HG03575 (cell line): ENCODE measurements around the gene IMPDH1.

Source experiments
- ATAC-seq: cut with Tn5 transposase; IDR thresholded peaks from one replicate; pipeline ENCODE4 v1.9.1; 2021; ENCODE audit not compliant: unreplicated experiment, insufficient number of reproducible peaks, low FRiP score; ENCODE audit errors: extremely low read depth

Gene IMPDH1

DNA sequence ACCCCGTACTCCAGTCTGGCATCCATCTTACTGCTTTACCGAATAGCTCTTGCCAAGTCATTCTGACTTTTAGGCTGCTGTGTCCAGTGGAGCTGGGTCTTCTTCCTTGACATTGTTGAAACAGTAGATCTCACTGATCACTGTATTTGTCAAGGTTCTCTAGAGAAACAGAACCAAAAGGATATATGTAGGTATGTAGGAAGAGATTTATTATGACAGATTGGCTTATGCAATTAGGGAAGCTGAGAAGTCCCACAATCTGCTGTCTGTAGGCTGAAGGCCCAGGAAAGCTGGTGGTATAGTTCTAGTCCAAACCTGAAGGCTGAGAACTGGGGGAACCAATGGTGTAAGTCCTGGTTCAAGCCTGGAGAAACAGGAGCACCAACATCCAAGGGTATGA lies 36.2 kb downstream of the IMPDH1 start:
- ATAC-seq, result no peak

DNA sequence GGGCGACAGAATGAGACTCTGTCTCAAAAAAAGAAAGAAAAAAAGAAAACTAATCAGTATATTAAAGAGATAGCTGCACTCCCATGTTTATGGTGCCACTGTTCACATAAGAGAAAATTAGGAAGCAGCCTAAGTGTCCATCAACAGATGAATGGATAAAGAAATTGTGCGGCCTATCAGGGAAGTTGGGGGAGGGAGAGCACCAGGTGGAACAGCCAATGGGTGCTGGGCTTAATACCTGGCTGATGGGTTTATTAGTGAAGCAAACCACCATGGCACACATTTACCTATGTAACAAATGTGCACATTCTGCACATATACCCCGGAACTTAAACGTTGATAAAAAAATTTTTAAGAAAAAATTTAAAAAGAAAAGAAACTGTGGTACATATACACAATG lies 39.3 kb downstream of the IMPDH1 start:
- no peak for ATAC-seq

DNA sequence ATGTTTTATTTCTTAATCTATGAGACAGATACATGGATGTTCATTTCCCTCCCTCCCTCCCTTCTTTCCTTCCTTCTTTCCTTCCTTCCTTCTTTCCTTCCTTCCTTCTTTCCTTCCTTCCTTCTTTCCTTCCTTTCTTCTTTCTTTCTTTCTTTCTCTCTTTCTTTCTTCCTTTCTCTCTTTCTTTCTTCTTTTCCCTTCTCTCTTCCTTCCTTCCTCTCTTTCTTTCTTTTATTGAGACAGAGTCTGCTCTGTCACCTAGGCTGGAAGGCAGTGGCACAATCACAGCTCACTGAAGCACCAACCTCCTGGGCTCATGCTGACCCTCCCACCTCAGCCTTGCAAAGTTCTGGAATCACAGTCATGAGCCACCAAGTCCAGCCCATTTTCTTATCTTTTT lies 42.8 kb downstream of the IMPDH1 start:
- no peak for ATAC-seq

DNA sequence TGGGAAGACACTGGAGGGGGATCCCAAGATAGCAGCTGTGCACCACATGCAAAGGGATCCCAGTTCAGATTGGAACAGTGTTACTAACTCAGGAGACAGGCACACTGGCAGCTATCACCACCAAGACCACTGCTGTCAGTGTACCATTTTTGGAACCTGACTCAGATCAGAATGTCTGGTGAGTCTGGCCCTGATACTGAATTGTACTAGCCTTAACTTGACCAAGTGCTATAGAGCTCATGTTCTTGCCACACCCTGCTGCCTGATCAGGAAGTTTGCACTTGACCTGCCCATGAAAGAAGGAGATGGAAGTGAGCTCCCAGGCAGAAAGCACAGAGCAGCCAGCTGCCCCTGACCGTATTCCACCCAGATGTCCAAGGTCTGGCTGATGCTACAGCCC lies 43.5 kb downstream of the IMPDH1 start:
- ATAC-seq, result no peak

DNA sequence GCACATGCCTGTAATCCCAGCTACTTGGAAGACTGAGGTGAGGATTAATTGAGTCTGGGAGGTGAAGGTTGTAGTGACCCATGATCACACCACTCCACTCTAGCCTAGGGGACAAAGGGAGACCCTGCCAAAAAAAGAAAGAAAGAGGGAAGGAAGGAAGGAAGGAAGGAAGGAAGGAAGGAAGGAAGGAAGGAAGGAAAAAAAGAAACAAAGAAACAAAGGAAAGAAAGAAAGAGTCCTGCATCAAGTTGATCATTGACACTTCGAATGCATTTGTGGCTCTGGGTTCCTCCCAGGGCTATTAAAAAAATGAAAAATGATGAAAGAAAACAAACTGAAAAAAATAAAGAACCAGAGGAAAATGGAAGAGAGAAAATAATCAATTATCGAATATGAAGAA lies 44.4 kb downstream of the IMPDH1 start:
- no peak for ATAC-seq

DNA sequence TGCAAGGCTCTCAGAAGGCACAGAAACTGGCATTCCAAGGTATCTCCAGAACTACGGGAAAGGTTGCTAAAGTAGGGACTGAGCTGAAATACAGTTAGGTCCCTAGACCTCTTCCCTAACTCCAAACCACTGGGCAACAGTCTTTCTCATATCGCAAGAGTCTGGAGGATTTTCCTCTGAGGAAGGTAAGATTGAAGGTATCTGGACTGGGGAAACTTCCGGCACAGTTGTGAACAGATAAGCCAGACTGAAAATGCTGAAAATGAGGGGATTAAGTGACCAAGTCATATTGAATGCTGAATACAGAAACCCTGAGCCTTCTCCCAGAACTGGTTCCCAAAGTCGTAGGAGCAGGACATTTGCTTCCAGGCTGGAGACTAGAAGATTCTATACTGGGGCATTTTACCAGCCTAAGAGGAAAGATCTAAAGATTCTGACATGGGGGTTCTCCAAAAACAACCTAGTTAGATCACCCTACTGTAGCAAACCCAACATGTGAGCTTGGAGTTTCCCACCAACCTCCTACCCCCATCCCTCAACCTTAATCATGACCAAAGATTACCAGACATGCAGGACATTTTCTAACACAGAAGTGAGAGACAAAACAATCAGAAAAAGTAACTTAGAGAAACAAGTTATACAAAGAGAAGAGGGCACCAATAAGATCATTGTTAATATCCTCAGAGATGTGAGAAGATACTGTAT lies 45.5 kb downstream of the IMPDH1 start:
- ATAC-seq, result no peak

DNA sequence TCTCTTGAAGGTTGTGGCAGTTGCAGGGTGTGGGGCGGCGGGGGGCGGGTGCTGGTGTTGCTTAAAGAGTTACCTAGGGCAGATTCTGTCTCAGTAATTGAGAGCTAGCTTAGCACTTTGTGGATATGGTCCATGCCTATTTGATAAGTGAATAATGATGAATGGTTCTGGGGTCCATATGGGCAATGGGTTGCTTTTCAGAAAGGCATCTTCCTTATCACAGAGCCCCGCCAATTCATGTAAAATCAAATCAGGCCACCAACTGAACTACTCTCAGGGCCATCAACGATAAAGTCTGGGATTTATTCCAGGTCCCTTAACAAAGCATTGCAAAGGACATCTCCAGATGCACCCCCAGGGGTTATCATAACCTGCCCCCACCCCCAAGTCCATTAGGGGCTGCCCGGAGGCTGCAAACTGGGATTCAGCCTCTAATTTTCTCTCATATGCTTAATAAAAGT lies 46.5 kb downstream of the IMPDH1 start:
- no peak for ATAC-seq

DNA sequence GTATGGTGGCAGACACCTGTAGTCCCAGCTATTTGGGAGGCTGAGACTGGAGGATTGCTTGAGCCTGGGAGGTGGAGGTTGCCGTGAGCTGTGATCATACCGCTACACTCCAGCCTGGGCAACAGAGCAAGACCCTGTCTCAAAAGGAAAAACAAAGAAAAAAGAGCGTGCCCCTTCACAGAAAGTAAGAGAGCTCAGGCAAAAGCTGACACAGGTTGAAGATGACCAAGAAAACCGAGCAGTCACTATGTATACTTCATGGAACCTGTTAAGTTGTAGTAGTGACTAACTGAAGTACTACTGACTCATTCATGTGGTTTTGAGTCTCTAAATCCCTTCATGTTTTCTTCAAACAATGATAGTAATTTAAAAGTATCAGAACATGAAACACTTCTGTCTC lies 47.1 kb downstream of the IMPDH1 start:
- ATAC-seq, result no peak

DNA sequence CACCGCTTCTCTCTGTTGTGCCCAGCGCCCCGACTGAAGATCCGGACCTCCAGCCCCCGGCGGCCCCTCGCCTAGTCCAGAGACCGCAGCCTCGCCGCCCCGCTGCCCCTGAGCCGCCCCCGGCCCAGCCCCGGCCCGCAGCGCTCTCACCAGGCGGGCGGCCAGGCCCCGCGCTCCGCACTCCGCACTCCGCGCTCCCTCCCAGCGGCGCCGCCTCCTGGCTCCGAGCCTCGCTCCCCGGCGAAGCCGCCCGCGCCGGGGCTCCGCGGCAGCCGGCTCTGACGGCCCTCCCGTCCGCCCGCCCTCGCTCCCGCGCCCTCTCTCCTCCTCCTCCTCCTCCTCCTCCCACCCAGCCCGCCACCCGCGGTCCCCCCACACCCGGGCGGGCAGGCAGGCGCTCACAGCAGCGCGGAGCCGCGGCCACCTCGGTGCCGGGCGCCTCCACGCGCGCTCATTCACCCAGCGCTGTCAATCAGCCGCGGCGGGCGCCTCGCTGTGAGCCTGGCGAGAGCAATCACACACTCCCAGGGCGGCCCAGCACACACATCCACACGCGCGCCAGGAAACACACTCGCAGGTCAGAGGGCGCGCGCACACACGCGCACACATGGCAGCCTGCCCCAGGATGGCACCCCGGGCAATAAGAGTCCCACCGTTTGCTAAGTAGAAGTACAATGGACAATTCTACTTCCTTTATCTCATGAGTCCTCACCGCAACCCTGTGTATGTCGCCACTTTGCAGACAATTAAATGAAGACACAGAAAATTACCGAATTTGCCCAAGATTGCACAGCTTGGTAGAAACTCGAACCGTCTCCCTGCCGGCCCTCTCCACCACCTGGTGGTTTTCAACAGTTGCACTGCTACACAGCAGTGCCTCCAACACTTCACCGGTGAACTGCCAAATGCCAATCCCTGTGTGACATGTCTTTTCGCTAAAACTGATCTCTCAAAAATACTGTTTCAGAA lies 48.1 kb downstream of the IMPDH1 start, which contains the start of gene PRRT4:
TSS of gene PRRT4 (minus strand) at position 280 of the 969 bp plus-strand sequence.
- ATAC-seq, result no peak

DNA sequence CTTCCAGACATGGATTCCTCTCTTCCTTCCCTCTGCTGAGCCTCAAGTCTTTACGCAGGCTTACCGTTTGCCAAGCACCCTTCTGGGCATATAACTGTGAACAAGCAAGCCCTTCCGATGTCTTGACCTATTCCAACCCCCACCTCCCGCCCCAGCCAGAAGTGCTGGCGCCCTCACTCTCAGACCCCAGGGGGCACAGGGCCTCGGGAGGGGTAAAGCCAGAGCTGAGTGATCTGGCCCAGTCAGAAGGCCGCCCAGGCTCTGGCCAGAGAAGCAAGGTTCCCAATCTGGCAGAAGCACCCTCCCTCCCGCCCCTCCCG lies 49.5 kb downstream of the IMPDH1 start:
- no peak for ATAC-seq

DNA sequence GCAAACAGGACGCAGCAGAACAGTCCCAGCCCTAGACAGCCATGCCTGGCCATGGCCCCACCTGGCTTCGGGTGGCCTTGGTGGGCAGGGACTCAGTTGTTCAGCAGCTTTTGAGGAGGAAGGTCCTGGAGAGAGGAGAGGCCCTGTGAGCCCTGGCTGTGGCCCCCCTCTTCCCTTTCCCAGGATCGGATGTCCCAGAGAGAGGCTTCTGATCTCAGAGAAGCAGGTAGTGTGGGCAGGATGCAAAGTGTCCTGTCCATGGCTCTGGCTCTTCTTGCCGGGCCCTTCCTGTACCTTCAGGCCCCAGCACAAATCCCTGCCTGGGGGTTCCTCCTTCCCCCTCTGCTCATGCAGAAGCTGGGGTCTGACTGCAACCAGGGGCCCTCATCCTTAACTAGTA lies 49.8 kb downstream of the IMPDH1 start:
- no peak for ATAC-seq

DNA sequence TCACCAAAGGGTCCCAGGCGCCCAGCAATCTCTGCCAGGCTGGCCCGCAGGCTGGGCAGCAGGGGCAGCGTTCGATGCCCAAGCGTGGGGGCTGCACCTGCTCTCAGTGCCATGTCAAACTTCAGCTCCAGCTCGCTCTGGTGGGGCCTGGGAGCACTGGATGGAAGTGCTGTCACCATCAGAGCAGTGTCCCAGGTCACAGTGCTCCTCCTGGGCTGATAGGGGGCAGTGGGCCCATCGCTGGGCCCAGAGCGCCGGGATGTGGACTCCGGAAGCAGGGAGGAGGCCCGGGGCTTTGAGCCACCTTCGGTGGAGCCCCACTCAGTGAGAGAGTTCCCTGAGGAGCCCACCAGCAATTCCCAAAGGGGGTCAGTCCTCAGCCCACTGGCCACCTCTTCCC lies 50.4 kb downstream of the IMPDH1 start:
- no peak for ATAC-seq

DNA sequence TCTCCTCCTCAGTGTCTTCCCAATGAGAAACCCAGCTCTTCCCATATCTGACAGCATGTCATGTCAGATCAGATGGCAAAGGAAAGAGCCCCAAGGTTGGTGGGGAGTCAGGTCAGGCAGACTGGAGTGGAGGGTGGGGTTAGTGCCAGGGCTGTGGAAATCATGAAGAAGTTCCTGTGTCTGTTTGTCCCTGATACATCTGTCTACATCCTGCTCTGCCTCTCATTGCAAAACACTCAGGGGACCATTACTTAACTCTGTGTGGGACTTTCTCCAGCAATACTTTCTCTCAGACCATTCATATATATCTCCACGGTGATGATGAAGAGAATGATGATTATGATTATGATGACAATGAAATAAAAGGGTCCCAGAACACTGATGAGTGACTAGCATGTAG lies 51.5 kb downstream of the IMPDH1 start:
- ATAC-seq, result no peak

DNA sequence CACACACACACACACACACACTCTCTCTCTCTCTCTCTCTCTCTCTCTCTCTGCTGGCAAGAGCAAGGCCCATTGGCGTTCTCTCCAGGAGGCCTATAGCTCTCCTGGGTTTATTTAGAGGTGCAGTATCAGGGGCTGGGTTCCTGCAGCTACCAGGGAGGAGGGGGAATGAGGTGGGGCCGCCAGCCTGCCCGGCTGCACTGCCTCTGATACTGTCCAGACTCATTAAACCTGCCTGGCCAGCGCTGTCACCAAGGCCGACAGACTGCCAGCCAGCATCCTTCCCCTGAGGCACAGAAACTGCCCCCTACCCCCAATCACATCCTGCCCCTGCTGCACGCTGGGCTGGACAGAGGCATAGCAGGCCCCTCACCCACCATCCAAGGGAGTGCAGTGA lies 52.6 kb downstream of the IMPDH1 start:
- no peak for ATAC-seq

DNA sequence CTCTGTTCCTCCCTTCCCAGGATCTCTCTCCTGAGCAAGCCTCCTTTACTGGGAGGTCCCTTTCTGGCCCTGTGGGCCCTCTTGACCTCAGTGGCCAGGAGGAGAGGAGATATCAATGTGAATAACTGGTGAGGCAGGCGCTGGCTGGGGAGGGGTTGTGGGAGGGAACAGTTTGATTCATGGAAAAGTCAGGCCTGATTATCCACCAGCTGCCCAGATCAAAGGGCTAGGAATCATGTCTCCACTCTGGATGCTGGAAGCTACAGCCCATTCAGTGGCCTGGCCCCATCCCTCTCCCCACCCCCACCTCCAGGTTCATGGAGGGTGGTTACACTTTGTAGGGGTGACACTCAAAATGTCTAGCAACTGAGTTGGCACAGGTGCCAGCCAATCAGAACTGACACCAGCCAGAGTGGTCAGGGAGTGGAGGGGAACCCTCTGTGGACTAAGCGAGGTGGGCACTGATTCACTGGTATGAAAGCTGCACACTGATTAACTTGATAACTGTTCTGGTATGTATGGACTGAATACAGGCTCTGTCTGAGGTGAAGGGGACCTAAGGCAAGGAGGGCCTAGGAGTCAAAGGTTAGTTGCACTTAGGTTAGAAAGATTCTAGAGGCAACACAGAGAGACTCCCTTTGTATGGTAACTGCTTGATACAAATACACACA lies 53.1 kb downstream of the IMPDH1 start:
- ATAC-seq, result no peak

DNA sequence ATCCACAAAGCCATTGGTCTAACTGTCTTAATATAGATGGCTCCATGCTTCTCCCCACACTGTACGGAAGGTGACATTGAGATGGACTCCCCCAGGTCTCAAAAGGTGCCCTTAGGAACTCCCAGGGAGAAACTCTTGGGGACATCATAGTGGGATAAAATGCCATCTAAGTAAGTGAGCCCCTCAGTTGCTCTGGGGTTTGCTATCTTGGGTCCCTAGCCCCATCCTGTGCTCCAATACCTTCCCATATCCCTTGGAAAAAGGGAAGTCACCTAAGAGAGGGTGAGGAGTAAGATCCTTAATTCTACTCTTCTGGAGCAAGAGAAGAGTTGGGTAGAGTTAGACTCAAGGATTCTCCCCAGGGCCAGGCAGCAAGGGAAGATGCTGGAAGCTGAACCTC lies 56.2 kb downstream of the IMPDH1 start:
- ATAC-seq, result no peak

DNA sequence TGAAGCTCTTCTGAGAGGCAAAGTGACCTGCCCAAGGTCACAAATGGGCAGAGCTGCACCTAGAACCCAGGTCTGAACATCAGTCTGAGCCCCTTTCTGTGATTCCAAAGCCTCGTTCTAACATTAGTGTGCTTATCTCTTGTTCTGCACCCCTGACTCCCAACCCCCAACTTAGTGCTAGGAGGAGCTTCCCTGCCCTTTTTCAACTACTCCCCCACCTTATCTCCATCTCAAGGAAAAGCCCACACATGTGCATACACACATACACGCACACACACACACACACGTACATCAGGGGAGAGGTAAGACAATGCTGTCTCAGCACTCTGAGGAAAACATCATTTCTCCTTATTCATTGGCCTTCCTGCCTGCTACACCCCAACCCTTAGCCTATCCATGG lies 56.6 kb downstream of the IMPDH1 start:
- no peak for ATAC-seq

DNA sequence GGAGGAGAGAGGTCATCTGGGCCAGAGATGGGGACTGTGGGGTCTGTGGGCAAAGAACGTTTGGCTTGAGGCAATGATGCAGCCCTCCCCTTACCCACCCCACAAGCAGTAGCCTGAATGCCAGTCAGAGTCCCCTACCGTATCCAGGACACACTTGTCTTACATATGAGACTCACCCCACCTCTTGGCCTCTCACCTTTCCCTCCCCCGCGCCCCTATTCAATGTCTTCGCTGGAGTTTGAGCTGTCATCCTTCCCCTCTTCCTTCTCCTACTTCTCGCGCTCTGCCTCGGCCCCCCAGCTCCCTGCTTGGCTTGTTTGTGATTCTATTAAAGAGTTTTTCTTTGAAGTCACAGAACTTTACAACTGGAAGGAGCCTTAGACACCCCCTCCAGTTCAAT lies 57.1 kb downstream of the IMPDH1 start:
- no peak for ATAC-seq

DNA sequence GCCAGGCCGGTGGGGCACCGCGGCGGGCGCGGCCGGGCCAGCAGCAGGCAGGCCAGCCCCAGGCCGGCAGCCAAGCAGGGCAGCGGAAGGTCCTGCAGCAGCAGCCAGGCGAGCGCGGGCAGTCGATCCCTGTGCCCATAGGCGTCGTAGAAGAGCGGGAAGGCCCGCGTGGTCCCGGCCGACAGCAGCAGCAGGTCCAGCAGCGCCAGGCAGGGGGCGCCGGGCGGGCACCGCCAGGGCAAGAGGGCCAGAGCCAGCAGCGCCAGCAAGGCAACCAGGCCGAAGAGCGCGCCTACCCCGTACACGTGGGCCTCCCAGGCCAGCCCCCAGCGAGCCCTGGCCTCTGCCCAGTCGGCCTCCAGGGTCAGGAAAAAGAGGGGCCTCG lies 57.6 kb downstream of the IMPDH1 start:
- no peak for ATAC-seq
